ENCODE data around the gene CES3. TPM values are rescaled to one million over a fixed set of nuclear protein-coding genes. Genes with fewer than 3 reads are reported as not detected.
"Not testable (repeated sequence)": the region's sequence is repeated elsewhere in the genome, so short reads cannot be mapped to it uniquely, and the experiment has no call there.

The CES3 gene
- total and polyA plus RNA-seq, 9 of the 15 experiments (the other 6 are each of a cell fraction or from before 2014, with no cell fraction given), result 0.06 to 2.2 (median 0.68) TPM

- TF ChIP-seq ZNF280A (IDR thresholded peaks at IDR 0.05; ENCODE audit: low read depth, partially characterized antibody) (no peak), ZNF75A (CRISPR knock-in tag; IDR thresholded peaks at IDR 0.05) (no peak), ZFP91 (CRISPR knock-in tag; IDR thresholded peaks at IDR 0.05) (no peak), ZBTB49 (CRISPR knock-in tag; IDR thresholded peaks at IDR 0.05; ENCODE audit: borderline replicate concordance) (no peak), TCF15 (CRISPR knock-in tag; IDR thresholded peaks at IDR 0.05) (no peak), DACH1 (IDR thresholded peaks at IDR 0.05; ENCODE audit: partially characterized antibody) (no peak), ATF7 (IDR thresholded peaks at IDR 0.05) (no peak)
These were observed 30.5 kb downstream of the CES3 start (continued) for GRCh38 chr16:66991545-66992077.

GRCh38 chr16:66993558-66993957 is 32.5 kb downstream of the CES3 start:
- not testable (repeated sequence) for BruUV-seq (replicated peaks); FAIRE-seq

More at GRCh38 chr16:66993558-66993957, 32.5 kb downstream of the CES3 start:
- WGBS (ENCODE audit: insufficient coverage, low coverage, missing lambda C conversion rate), result 51% methylated on average over 11 of the region's 12 CpGs
- H3K9me3 ChIP-seq (replicated peaks; ENCODE audit: control insufficient read depth, insufficient read depth, low read depth, low read length); H3K9ac ChIP-seq (ENCODE audit: insufficient read depth in 1 of 2, low read depth in 2 of 2, low read length in 2 of 2); ATAC-seq; H3K79me2 ChIP-seq (ENCODE audit: control insufficient read depth, insufficient read depth, low read length); in situ Hi-C loops (cut with MboI); H2AFZ ChIP-seq (ENCODE audit: low read depth, low read length); DNase-seq (ENCODE audit: extremely low read depth in 1 of 4, low spot score in 3 of 4); H3K4me1 ChIP-seq (replicated peaks in 1 of 2; ENCODE audit: control insufficient read depth in 2 of 2, insufficient read depth in 2 of 2, low read length in 2 of 2); H3K27ac ChIP-seq (ENCODE audit: extremely low read depth, low read depth, low read length); POLR2A ChIA-PET; H3K4me3 ChIP-seq; intact Hi-C loops (cut with micrococcal nuclease); H3K9me1 ChIP-seq (ENCODE audit: control insufficient read depth, insufficient read depth, low read length); H3K36me3 ChIP-seq (ENCODE audit: control insufficient read depth, insufficient read depth, low read length); H3K27me3 ChIP-seq (ENCODE audit: control insufficient read depth in 2 of 2, insufficient read depth in 2 of 2, low read length in 2 of 2); H3K4me2 ChIP-seq (ENCODE audit: insufficient read depth, low read length); H4K20me1 ChIP-seq (replicated peaks; ENCODE audit: control insufficient read depth, insufficient read depth, low read length); CTCF ChIA-PET (ENCODE audit: low intra/inter-chr PET ratio): not testable (repeated sequence)

All from K562 (cell line).